Panc1 (cell line): ENCODE data around the gene CHST11. TPM values are rescaled to one million over a fixed set of nuclear protein-coding genes. Genes with fewer than 3 reads are reported as not detected.

ENCODE experiments used
- ATAC-seq: fragments of 200-7000 bp; cut with Tn5 transposase; 2 replicates; pipeline ENCODE4 v1.9.1; 2020; ENCODE audit warnings: mild to moderate bottlenecking, moderate library complexity
- BruUV-seq: library from RNA; stranded (reverse); fragments of 400-500 nt; replicated peaks from 2 replicates; lab custom pipeline; 2021; lab: Mats Ljungman, UMichigan
- CTCF ChIA-PET: fragments of 300-600 bp; sonication (Branson Sonifier 250); formaldehyde crosslinking; loops from one replicate; lab custom pipeline; 2022; ENCODE audit warnings: antibody characterized with exemption; lab: Charles Lee
- POLR2A ChIA-PET: fragments of 300-600 bp; sonication (Branson Sonifier 250); formaldehyde crosslinking; loops from one replicate; lab custom pipeline; 2022; ENCODE audit warnings: antibody characterized with exemption; lab: Charles Lee
- DNase-seq: peaks from one replicate; pipeline ENCODE4 v3.0.0-alpha.2; 2010; ENCODE audit warnings: low read depth, low spot score
- H3K27ac ChIP-seq: 2 replicates; pipeline ENCODE4 v1.5.1; 2011; ENCODE audit warnings: mild to moderate bottlenecking, low read length, inconsistent platforms
- H3K27me3 ChIP-seq: fragments of 200-500 bp; sonication (Bioruptor generic); 2 replicates; pipeline ENCODE4 v1.6.0; 2014; ENCODE audit warnings: low read length, inconsistent platforms; ENCODE audit not compliant: control insufficient read depth, insufficient read depth
- H3K36me3 ChIP-seq: fragments of 200-500 bp; sonication (Bioruptor generic); 2 replicates; pipeline ENCODE4 v1.5.1; 2014; ENCODE audit warnings: inconsistent platforms, mild to moderate bottlenecking, low read length, moderate library complexity; ENCODE audit not compliant: control insufficient read depth, insufficient read depth
- H3K4me1 ChIP-seq: 2 replicates; pipeline ENCODE4 v1.5.1; 2011; ENCODE audit warnings: inconsistent platforms, mild to moderate bottlenecking, low read length, moderate library complexity; ENCODE audit not compliant: control insufficient read depth, insufficient read depth
- H3K4me3 ChIP-seq, 2 experiments: 2 replicates each; pipeline ENCODE4 v1.5.1; 2011 to 2012; ENCODE audit warnings: low read depth in 2 of 2, low read length in 2 of 2, mild to moderate bottlenecking in 2 of 2, inconsistent platforms in 1 of 2, moderate library complexity in 1 of 2
- H3K9me3 ChIP-seq: fragments of 200-500 bp; sonication (Bioruptor generic); 2 replicates; pipeline ENCODE4 v1.5.1; 2014; ENCODE audit warnings: low read depth, mild to moderate bottlenecking, inconsistent platforms, low read length, moderate library complexity; ENCODE audit not compliant: control insufficient read depth, insufficient read depth
- CTCF ChIP-seq: fragments of 450-650 bp; IDR thresholded peaks from 2 replicates; pipeline ENCODE4 v1.5.1; 2017; ENCODE audit warnings: mild to moderate bottlenecking
- POLR2AphosphoS5 ChIP-seq: IDR thresholded peaks from 2 replicates; pipeline ENCODE4 v1.6.1; 2012; ENCODE audit warnings: mild to moderate bottlenecking, low read depth, low read length, moderate library complexity
- REST ChIP-seq, 2 experiments: IDR thresholded peaks; 2 replicates each; pipeline ENCODE4 v1.6.1; 2011 to 2012; ENCODE audit warnings: low read depth in 2 of 2, control low read depth in 1 of 2, low read length in 1 of 2, mild to moderate bottlenecking in 1 of 2, moderate library complexity in 1 of 2; ENCODE audit not compliant: insufficient read depth in 1 of 2
- SIN3A ChIP-seq: IDR thresholded peaks from 2 replicates; pipeline ENCODE4 v1.6.1; 2012; ENCODE audit warnings: low read depth, mild to moderate bottlenecking, low read length, moderate library complexity, borderline replicate concordance; ENCODE audit not compliant: insufficient read depth
- TCF7L2 ChIP-seq: IDR thresholded peaks from 2 replicates; pipeline ENCODE4 v1.6.1; 2011; ENCODE audit warnings: mild to moderate bottlenecking, low read depth, low read length, inconsistent platforms
- in situ Hi-C: cut with HindIII; loops from 2 replicates; pipeline ENCODE4 v1.10.0; 2016; ENCODE audit warnings: low sequenced_read_pairs, low pct_unique_long_range_greater_than_20kb
- intact Hi-C: fragments of 100-400 bp; cut with micrococcal nuclease; formaldehyde crosslinking; loops from one replicate; pipeline ENCODE4 v1.10.0; 2022; ENCODE audit not compliant: unreplicated experiment
- total RNA-seq: library from RNA; stranded (reverse); gene quantifications from one replicate; pipeline ENCODE4 v1.2.1, GENCODE V29; 2021; ENCODE audit not compliant: unreplicated experiment

Gene CHST11
- total RNA-seq, 1 experiment from 2014 or later, result 11.4 TPM

- intact Hi-C loops, result no loop called here
- H3K4me3 ChIP-seq, result no peak overlapping the region
- H3K36me3 ChIP-seq, result no peaks in the 10 kb centered on the region
- ChIA-PET CTCF (no interaction called here), POLR2A (interaction anchor here (0.6 kb wide), 1 partner anchor 125 kb away, joined by 3 read pairs; no protein-coding TSS in a partner anchor)
- TF ChIP-seq SIN3A (no peak), TCF7L2 (no peak), CTCF (no peak), POLR2AphosphoS5 (no peak), REST (IDR thresholded peaks at IDR 0.05; ENCODE audit: insufficient read depth in 1 of 2, low read depth in 2 of 2, low read length in 1 of 2) (no peak)
- no TSS peak for BruUV-seq
- in situ Hi-C loops, result no loop called here
- DNase-seq, result no peak
- ATAC-seq, result no peak
- H3K9me3 ChIP-seq, result no peaks in the 10 kb centered on the region
- H3K27ac ChIP-seq, result no peak overlapping the region
- H3K4me1 ChIP-seq, result 0 out of 2 replicates have a peak, but pooled peaks cover 2% of the 10 kb centered on the region
- H3K27me3 ChIP-seq, result no peaks in the 10 kb centered on the region
Observed at GRCh38 chr12:104738776-104739642, 282.3 kb downstream of the CHST11 start.

- POLR2A ChIA-PET, result no interaction called here
- Histone ChIP-seq H3K9me3 (no peaks in the 10 kb centered on the region), H3K36me3 (no peaks in the 10 kb centered on the region), H3K27ac (no peak overlapping the region), H3K4me3 (no peak overlapping the region), H3K27me3 (no peaks in the 10 kb centered on the region), H3K4me1 (no peaks in the 10 kb centered on the region)
- BruUV-seq, result no TSS peak
- in situ Hi-C loops, result no loop called here
- CTCF ChIA-PET, result no interaction called here
- ATAC-seq (no peak), DNase-seq (no peak)
- intact Hi-C loops, result no loop called here
- TF ChIP-seq POLR2AphosphoS5 (no peak), TCF7L2 (no peak)
Observed at GRCh38 chr12:104740668-104741067, 283.9 kb downstream of the CHST11 start.

GRCh38 chr12:104741077-104741476, 284.3 kb downstream of the CHST11 start:
- BruUV-seq, result no TSS peak
- ChIA-PET POLR2A (no interaction called here), CTCF (no interaction called here)
- Histone ChIP-seq H3K27ac (no peak overlapping the region), H3K4me3 (no peak overlapping the region), H3K27me3 (no peaks in the 10 kb centered on the region), H3K4me1 (no peaks in the 10 kb centered on the region), H3K9me3 (no peaks in the 10 kb centered on the region), H3K36me3 (no peaks in the 10 kb centered on the region)
- intact Hi-C loops (no loop called here), in situ Hi-C loops (no loop called here)
- DNase-seq (no peak), ATAC-seq (no peak)
- TF ChIP-seq CTCF (no peak), REST (IDR thresholded peaks at IDR 0.05; ENCODE audit: insufficient read depth in 1 of 2, low read depth in 2 of 2, low read length in 1 of 2) (no peak), POLR2AphosphoS5 (no peak), SIN3A (no peak), TCF7L2 (no peak)
